Gastroesophageal sphincter (tissue), 3 donors: Measurements from ENCODE around the gene MOCS3.

ENCODE experiments used
- EP300 ChIP-seq: sonication (generic); formaldehyde crosslinking; IDR thresholded peaks from one replicate; pipeline ENCODE4 v1.6.1; 2017; ENCODE audit warnings: antibody characterized with exemption, mild to moderate bottlenecking
- POLR2A ChIP-seq, 2 donors: fragments of 450-650 bp; IDR thresholded peaks; one replicate each; pipeline ENCODE4 v1.6.1; 2017; ENCODE audit warnings: antibody characterized with exemption in 2 of 2, mild to moderate bottlenecking in 2 of 2, moderate library complexity in 1 of 2
- TF ChIP-seq, protein P1 (sequence below), 4 experiments: fragments of 200-600 bp in 2 of 4; fragments of 450-650 bp in 2 of 4; sonication (generic) in 1 of 4; IDR thresholded peaks; one replicate each; pipeline ENCODE4 v1.5.1; 2017 to 2019; ENCODE audit warnings: antibody characterized with exemption in 4 of 4, mild to moderate bottlenecking in 2 of 4, moderate library complexity in 2 of 4

DNA sequence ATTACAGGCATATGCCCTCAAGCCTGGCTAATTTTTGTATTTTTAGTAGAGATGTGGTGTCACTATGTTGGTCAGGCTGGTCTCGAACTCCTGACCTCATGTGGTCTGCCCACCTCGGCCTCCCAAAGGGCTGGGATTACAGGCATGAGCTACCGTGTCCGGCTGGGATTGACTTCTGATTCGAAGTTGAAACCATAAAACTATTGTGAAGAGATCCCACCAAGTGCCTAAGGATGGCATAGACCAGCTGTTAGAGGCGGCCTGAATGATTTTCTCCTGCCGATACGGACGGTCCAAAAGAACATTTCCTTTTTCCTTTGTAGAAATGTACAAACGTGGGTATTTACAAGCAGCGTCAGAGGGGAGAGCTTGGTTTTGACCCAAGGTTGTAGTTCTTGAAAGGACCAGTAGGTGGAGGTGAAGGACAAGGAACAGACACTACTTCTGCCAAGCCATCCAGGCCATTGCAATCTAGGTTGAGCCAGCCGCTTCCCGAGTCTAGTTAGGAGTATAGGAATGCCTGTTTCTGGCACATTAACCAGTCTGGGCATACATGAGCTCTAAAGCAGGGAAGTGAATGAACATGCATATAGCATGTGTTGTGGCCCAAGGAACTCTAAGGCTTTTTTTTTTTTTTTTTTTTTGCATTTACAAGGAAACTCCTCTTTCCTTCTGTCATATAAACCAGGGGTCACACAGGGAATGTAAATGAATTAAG is 29.0 kb downstream of the MOCS3 start:
- TF ChIP-seq, protein P1, sequence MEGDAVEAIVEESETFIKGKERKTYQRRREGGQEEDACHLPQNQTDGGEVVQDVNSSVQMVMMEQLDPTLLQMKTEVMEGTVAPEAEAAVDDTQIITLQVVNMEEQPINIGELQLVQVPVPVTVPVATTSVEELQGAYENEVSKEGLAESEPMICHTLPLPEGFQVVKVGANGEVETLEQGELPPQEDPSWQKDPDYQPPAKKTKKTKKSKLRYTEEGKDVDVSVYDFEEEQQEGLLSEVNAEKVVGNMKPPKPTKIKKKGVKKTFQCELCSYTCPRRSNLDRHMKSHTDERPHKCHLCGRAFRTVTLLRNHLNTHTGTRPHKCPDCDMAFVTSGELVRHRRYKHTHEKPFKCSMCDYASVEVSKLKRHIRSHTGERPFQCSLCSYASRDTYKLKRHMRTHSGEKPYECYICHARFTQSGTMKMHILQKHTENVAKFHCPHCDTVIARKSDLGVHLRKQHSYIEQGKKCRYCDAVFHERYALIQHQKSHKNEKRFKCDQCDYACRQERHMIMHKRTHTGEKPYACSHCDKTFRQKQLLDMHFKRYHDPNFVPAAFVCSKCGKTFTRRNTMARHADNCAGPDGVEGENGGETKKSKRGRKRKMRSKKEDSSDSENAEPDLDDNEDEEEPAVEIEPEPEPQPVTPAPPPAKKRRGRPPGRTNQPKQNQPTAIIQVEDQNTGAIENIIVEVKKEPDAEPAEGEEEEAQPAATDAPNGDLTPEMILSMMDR (IDR thresholded peaks at IDR 0.05), result peak; percentile 88 to 96 (median 90)
- TF ChIP-seq EP300, result no peak
- no peak for TF ChIP-seq POLR2A (IDR thresholded peaks at IDR 0.05)
